ENCODE data around the gene CNGA3. TPM values are rescaled to one million over a fixed set of nuclear protein-coding genes. Genes with fewer than 3 reads are reported as not detected.

CNGA3 gene
- total RNA-seq (0.04 TPM in 1 of 2 replicates, not detected in the other), polyA plus RNA-seq (not detected in 2 replicates)

DNA sequence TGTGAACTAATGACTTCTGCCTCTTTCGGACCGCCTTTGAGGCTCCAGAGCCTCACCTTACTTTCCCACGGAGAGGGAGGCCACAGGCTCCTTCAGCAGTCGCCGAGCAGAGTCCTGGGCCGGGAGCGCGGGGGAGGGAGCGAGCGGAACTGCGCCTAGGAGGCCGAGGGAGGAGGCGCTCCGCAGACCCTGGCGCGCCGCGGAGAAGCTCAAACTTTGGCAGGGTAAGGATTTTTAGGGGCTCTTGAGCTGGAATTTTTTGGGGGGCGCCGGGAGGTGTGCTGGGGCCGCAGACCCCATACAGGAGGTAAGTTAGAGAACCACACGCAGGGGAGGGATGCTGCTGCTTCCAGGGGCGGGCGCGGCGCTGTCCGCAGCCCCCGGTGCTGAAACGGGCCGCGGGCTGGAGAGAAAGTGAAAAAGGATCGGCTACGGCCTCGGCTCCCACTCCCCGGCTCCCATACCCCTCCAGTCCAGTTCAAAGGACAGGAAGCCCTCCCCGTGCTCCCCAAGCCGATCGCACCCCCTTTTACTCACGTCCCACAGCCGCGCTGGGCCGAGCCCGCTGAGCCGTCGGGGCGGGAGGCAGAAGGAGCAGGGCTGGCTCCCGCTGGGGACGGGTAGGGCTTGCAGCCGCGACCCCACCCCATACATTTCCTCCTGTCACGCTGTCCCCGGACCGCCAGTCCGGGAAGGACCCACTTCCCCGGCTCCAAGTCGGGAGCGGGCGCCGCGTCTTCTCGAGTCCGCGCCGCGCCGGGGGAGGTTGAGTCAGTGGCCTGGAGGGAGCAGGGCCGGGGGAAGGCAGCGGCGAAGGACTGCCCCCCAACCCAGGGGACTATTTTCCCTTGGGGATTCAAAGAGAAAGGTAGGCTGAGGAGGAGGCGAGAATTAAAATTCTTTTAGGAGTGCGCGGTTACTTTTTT lies at the start of gene CNGA3:
CNGA3 (plus strand) TSS at position 146 of the 926 bp plus-strand sequence. CDS start 23,520 bp downstream, outside the sequence.
- DNase-seq (ENCODE audit: low read depth in 1 of 2, low spot score in 1 of 2), result peak; percentile 42 to 75
- H3K4me1 ChIP-seq (ENCODE audit: low read depth), result no peaks in the 10 kb centered on the region
- peaks cover 89% of the 10 kb centered on the region for H3K27me3 ChIP-seq
- no peaks in the 10 kb centered on the region for H3K9me3 ChIP-seq (ENCODE audit: low read depth)
- no peak within 1 kb of the TSS for H3K4me3 ChIP-seq
- TF ChIP-seq, protein P1, sequence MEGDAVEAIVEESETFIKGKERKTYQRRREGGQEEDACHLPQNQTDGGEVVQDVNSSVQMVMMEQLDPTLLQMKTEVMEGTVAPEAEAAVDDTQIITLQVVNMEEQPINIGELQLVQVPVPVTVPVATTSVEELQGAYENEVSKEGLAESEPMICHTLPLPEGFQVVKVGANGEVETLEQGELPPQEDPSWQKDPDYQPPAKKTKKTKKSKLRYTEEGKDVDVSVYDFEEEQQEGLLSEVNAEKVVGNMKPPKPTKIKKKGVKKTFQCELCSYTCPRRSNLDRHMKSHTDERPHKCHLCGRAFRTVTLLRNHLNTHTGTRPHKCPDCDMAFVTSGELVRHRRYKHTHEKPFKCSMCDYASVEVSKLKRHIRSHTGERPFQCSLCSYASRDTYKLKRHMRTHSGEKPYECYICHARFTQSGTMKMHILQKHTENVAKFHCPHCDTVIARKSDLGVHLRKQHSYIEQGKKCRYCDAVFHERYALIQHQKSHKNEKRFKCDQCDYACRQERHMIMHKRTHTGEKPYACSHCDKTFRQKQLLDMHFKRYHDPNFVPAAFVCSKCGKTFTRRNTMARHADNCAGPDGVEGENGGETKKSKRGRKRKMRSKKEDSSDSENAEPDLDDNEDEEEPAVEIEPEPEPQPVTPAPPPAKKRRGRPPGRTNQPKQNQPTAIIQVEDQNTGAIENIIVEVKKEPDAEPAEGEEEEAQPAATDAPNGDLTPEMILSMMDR (IDR thresholded peaks at IDR 0.05; ENCODE audit: low read depth, low read length), result no peak
- H3K27ac ChIP-seq, result no peak within 1 kb of the TSS
- H3K36me3 ChIP-seq, result no peaks in the 10 kb centered on the region

DNA sequence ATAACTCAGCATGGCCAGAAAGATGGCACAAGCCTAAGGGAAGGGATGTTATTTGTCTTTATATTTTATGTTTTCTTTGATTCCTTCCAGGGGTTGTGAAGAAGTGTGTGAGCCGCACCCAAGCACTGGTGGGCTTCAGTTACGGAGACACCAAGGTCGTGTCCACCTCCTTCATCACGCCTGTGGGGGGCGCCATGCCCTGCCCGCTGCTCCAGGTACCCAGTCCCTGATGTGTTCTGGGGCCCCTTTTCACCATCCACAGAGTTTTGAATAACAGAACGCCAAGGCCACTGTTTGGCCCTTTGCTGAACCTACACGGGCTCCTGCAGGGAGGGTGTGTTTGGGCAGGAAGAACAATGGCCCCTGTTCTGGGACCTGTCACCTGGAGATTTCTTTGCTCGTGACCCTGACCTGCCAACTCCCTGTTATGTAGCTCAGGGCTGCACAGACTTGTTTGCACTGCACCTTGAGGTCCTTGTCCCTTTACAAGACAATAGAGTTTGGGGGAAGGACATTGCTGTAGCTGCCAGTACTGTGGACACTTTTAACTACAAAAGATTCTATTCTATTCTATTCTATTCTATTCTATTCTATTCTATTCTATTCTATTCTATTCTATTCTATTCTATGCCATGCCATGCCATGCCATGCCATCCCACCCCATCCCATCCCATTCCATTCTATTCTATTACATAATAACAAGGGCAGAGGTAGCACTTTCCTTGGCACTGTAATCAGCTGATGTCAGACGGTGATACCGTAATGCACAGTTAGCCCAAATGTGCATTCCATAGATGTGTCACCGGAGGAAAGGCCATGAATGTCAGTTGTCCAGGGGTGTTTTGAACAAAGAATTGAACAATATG lies 48.2 kb upstream of the CNGA3 start:
- H3K36me3 ChIP-seq, result no peaks in the 10 kb centered on the region
- TF ChIP-seq, protein P1 (IDR thresholded peaks at IDR 0.05; ENCODE audit: low read depth, low read length), result no peak
- no peaks in the 10 kb centered on the region for H3K4me1 ChIP-seq (ENCODE audit: low read depth)
- no peak for DNase-seq (ENCODE audit: low read depth in 1 of 2, low spot score in 1 of 2)
- H3K4me3 ChIP-seq, result no peak overlapping the region
- H3K27ac ChIP-seq, result no peak overlapping the region
- H3K27me3 ChIP-seq, result no peaks in the 10 kb centered on the region
- H3K9me3 ChIP-seq (ENCODE audit: low read depth), result no peaks in the 10 kb centered on the region

DNA sequence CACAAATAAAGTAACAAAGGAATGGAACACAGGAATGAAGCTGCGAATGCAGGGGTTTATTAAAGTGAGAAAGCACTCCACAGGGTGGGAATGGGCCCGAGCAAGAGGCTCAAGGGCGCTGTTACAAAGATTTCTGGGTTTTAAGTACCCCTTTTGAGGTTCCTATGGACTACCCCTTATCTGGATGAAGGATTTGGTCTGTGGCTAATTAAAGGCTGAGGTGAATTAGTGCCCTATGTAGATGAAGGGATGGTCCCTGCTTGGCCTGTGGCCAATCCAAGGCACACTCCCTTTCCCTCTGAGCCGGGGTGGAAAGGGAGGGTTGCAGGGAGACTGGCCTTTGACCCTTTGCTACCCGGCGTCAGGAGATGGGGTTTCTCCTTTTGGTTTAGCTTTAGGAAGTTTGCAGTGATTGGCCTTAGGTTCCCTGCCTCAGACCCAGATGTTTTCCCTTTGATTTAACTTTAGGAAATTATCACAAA lies 47.5 kb upstream of the CNGA3 start:
- Histone ChIP-seq H3K9me3 (ENCODE audit: low read depth) (no peaks in the 10 kb centered on the region), H3K27me3 (no peaks in the 10 kb centered on the region), H3K36me3 (no peaks in the 10 kb centered on the region), H3K4me1 (ENCODE audit: low read depth) (no peaks in the 10 kb centered on the region), H3K27ac (no peak overlapping the region), H3K4me3 (no peak overlapping the region)
- no peak for DNase-seq (ENCODE audit: low read depth in 1 of 2, low spot score in 1 of 2)
- TF ChIP-seq, protein P1 (IDR thresholded peaks at IDR 0.05; ENCODE audit: low read depth, low read length), result no peak

GRCh38 chr2:98299211-98299905 lies 46.9 kb upstream of the CNGA3 start:
- Histone ChIP-seq H3K36me3 (no peaks in the 10 kb centered on the region), H3K4me3 (no peak overlapping the region), H3K27me3 (no peaks in the 10 kb centered on the region), H3K4me1 (ENCODE audit: low read depth) (no peaks in the 10 kb centered on the region), H3K9me3 (ENCODE audit: low read depth) (no peaks in the 10 kb centered on the region), H3K27ac (no peak overlapping the region)
- TF ChIP-seq, protein P1 (IDR thresholded peaks at IDR 0.05; ENCODE audit: low read depth, low read length), result no peak
- DNase-seq (ENCODE audit: low read depth in 1 of 2, low spot score in 1 of 2), result no peak
